AG09319 (cell line): Measurements from ENCODE around the gene ANP32B.
A peak's percentile ranks its signal among the peaks of the same experiment; 100 is the strongest.

Source experiments
- DNase-seq: peaks from one replicate; pipeline ENCODE4 v3.0.0-alpha.2; 2010; ENCODE audit warnings: low read depth; ENCODE audit errors: extremely low read depth
- CTCF ChIP-seq: IDR thresholded peaks from 2 replicates; pipeline ENCODE4 v1.5.1; 2011; ENCODE audit warnings: low read depth, mild to moderate bottlenecking, inconsistent platforms, low read length, moderate library complexity

The ANP32B gene

GRCh38 chr9:98031935-98032334 lies 48.8 kb downstream of the ANP32B start:
- no peak for TF ChIP-seq CTCF
- DNase-seq, result no peak

- TF ChIP-seq CTCF, result peak; percentile 82
- DNase-seq, result peak; percentile 47
Observed at GRCh38 chr9:98034593-98035546, 51.7 kb downstream of the ANP32B start.

GRCh38 chr9:98037357-98037756 lies 54.2 kb downstream of the ANP32B start:
- DNase-seq, result no peak
- TF ChIP-seq CTCF, result no peak

GRCh38 chr9:98038958-98039357 lies 55.8 kb downstream of the ANP32B start:
- DNase-seq, result no peak
- TF ChIP-seq CTCF, result no peak

GRCh38 chr9:98039607-98040017 lies 56.5 kb downstream of the ANP32B start:
- TF ChIP-seq CTCF, result no peak
- no peak for DNase-seq

GRCh38 chr9:98040212-98040611 lies 57.1 kb downstream of the ANP32B start:
- no peak for DNase-seq
- no peak for TF ChIP-seq CTCF

- DNase-seq, result no peak
Observed at GRCh38 chr9:98043915-98044314, 60.8 kb downstream of the ANP32B start.

More at GRCh38 chr9:98043915-98044314, 60.8 kb downstream of the ANP32B start:
- TF ChIP-seq CTCF, result no peak
